HG02943 (cell line): ENCODE data around the gene KRTAP2-3.
"Not testable (repeated sequence)": the region's sequence is repeated elsewhere in the genome, so short reads cannot be mapped to it uniquely, and the experiment has no call there.

Experiments used
- ATAC-seq: cut with Tn5 transposase; IDR thresholded peaks from one replicate; pipeline ENCODE4 v1.9.1; 2021; ENCODE audit warnings: mild to moderate bottlenecking, low read depth, moderate library complexity; ENCODE audit not compliant: unreplicated experiment

The KRTAP2-3 gene

GRCh38 chr17:41069031-41069430 lies 9.1 kb upstream of the KRTAP2-3 start:
- ATAC-seq: no peak

DNA sequence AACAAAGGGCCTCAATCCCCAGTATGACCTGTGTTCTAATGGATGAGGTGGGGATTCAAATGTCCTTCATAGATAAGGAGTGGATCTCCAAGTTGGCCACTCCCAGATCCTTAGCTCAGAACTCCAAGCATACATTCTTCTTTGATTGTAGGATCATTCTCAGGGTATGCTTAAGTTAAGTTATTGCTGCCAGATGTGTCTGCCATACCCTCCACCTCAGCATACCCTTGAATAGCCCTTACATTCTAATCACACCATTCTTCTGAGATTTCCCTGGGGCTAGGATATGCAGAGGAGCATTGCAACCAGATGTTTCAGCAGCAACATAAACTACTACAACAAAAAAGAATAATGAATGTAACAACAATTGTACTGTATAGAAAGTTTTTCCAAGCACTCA lies 7.4 kb upstream of the KRTAP2-3 start:
- ATAC-seq: no peak

- ATAC-seq: no peak
Measured at GRCh38 chr17:41065829-41066624, 6.1 kb upstream of the KRTAP2-3 start, which contains the start of gene KRTAP2-4. Gene KRTAP2-4, minus strand, starts transcription at chr17:41065879. Its CDS starts 34 bp downstream, at chr17:41065845.

DNA sequence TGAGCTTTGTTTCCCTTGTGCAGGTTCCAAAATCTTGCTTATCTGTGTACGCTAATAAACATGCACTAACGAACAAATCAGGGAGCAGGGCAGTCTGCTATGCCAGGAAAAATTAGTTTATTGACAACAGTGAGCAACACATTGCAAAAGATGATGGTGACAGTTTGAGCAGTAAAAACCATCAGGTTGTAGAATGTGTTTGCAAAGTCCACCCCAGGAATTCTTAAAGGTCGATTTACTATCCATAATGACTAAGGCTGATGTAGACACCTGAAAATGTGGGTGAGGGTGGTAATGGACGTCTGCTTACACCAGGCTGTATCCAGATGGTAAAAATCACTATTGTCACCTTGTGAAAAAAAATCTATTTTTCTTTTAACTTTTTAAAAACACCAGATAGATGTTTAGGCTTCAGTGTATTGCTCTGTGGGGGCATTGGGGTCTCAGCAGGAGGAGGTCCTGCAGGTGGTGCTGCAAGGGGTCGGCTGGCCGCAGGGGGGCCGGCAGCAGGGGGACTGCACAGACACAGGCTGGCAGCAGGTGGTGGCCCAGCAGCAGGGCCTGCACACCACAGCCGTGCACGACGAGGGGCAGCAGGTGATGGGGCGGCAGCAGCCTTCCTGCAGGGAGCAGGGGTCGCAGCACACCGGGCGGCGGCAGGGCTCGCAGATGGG lies 5.2 kb upstream of the KRTAP2-3 start:
- not testable (repeated sequence) for ATAC-seq

DNA sequence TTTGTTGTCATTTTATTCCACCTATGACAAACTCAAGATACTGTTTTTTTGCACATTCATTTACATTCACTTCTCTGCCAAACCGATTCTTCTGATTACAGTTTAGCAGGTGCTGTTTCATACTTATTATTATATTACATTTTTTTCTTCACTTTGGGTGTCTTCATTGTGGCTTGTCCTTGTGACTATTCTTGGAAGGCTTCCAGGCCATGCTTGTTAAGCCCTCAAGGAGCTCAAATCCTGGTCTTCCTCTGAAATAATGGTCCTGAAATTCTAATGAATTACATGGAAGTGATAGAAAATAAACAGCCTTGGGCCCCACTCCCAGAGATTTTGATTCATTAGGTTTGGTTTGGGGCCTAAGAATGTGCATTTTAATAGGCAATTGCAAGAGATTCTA lies 4.4 kb upstream of the KRTAP2-3 start:
- no peak for ATAC-seq

GRCh38 chr17:41063449-41063848 lies 3.5 kb upstream of the KRTAP2-3 start:
- no peak for ATAC-seq

DNA sequence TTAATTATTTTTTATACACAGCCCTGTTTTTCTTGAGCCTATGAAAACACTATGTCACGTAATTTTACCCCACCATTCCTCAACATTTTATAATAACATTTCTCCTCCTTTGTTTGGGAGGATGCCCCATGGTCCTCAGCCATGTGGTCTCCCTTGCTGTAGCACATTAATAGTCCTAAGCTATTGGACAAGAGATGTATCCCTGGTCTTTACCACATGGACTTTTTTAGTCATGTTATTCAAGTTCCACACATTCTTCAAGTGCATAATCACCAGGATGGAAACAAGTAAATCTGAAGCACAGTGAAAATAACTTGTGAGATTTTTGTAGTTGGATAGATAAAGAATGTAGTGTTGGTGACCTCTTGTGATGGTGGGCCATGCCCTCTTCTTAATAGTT lies 2.0 kb upstream of the KRTAP2-3 start:
- no peak for ATAC-seq

DNA sequence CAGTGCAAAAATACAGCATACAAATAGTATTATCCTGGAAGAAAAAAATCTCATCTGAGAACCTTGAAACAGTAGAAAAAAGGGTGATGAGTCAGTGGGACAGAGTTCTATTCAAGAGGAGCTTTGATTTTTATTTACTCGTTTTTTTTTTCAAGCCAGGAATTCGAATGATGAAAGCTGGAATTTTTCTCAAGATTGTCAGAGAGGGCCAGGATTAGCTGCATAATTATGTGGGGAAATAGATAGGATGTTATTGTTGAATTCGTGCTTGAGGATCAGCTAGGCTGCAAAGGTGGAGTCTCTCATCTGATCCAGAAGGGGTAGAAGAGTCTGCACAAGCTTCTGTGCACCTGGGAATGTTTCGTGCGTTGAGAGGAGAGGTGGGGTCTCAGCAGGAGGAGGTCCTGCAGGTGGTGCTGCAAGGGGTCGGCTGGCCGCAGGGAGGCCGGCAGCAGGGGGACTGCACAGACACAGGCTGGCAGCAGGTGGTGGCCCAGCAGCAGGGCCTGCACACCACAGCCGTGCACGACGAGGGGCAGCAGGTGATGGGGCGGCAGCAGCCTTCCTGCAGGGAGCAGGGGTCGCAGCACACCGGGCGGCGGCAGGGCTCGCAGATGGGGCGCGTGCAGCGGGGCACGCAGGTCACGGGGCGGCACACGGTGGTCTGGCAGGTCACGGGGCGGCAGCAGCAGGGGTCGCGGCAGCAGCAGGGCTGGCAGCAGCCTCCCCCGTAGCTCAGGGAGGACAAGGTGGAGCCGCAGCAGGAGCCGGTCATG lies 450 bp downstream of the KRTAP2-3 start:
- not testable (repeated sequence) for ATAC-seq

GRCh38 chr17:41058741-41059140 lies 1.2 kb downstream of the KRTAP2-3 start:
- ATAC-seq: no peak

DNA sequence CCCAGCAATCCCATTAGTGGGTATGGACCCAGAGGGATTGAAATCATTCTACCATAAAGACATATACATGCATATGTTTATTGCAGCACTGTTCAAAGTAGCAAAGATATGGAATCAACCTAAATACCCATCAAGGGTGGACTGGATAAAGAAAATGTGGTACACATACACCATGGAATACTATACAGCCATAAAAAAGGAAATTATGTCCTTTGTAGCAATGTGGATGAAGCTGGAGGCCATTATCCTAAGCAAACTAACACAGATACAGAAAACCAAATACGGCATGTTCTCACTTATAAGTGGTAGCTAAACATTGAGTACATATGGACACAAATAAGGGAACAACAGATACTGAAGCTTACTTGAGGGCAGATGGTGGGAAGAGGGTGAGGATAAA lies 2.4 kb downstream of the KRTAP2-3 start:
- no peak for ATAC-seq

- ATAC-seq: not testable (repeated sequence)
Measured at GRCh38 chr17:41055130-41055529, 4.8 kb downstream of the KRTAP2-3 start, which contains the start of gene KRTAP2-2. Gene KRTAP2-2, minus strand, starts transcription at chr17:41055230. Its CDS starts 19 bp downstream, at chr17:41055211.

- not testable (repeated sequence) for ATAC-seq
Measured at GRCh38 chr17:41054556-41054955, 5.4 kb downstream of the KRTAP2-3 start.

DNA sequence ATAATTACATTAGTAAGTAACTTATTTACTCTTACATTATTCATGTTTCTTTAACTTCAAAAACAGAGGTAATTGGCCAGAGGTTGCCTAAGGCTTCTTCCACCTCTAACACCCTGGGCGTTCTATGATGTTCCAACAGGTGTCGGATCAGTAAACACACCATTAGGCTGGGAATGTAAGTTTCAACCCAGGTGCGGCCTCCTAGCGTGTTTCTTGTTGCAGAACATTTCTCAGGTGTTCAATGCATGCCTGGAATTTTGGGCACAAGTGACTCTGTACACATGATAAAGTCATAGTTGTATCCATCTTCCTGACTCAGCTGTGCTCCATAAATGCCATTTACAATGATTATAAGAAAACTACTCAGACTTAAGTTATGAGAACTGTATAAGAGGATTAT lies 5.9 kb downstream of the KRTAP2-3 start:
- no peak for ATAC-seq

DNA sequence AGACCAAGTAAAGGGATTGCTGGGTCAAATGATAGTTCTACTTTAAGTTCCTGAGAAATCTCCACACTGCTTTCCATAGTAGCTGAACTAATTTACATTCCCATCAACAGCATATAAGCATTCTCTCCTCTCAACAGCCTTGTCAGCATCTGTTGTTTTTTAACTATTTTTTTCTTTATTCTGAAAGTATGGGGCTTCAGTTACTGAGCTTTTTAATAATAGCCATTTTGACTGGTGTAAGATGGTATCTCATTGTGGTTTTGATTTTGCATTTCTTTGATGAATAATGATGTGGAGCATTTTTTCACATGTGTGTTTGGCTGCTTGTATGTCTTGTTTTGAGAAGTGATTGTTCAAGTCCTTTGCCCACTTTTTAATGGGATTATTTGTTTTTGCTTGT lies 7.3 kb downstream of the KRTAP2-3 start:
- no peak for ATAC-seq

GRCh38 chr17:41049110-41049509 lies 10.8 kb downstream of the KRTAP2-3 start:
- no peak for ATAC-seq

DNA sequence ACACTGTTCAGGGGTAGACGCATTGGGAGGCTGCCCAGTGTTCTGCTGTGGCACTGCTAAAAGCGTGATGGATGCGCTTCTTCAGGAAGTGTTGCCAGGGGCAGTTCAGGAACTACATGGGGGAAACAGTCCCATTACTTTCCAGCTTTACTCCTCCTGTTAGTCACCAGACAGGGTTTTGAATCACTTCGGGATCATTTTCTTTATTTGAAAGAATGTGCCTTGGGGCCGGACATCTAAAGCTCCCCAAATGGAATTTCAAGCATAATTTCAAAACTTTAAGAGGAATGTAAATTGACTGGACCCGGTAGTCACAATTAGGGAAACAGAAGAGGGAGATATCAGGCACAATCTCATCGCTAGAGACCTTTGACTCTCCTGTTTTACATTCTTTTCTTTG lies 11.5 kb downstream of the KRTAP2-3 start:
- no peak for ATAC-seq

DNA sequence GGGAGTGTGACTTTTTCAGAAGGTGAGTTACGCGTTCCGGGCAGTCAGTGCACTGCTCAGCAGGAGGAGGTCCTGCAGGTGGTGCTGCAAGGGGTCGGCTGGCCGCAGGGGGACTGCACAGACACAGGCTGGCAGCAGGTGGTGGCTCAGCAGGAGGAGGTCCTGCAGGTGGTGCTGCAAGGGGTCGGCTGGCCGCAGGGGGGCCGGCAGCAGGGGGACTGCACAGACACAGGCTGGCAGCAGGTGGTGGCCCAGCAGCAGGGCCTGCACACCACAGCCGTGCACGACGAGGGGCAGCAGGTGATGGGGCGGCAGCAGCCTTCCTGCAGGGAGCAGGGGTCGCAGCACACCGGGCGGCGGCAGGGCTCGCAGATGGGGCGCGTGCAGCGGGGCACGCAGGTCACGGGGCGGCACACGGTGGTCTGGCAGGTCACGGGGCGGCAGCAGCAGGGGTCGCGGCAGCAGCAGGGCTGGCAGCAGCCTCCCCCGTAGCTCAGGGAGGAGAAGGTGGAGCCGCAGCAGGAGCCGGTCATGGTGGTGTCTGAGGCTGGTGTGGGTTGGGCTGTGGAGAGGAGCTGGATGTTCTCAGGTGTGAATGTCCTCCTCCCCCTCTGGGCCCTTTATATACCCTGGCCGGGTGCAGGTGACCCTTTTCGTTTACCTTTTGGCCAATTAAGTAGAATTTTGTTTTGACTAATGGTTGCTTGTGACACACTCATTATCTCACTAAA lies 13.0 kb downstream of the KRTAP2-3 start, which contains the start of gene KRTAP2-1:
KRTAP2-1 (minus strand) TSS at position 582 of the 731 bp plus-strand sequence; CDS start at position 533, 49 bp downstream.
- ATAC-seq: not testable (repeated sequence)

DNA sequence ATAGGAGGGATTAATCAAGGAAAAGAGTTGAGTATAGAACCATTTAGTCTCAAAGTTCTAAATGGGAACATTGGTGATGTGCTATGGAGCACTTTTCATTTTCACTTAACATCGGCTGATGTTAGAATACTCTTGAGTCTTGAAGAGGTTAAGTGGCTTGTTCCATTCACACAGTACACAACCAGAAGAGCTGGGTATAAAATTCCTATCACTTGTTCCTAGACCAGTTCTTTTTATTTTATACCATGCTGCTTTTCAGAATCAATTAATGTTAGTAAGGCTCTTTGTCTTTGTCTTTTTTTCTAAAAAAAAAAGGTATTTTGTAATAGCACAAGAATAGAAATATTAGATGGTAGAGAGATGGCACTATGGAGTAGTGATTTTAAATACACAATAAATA lies 17.0 kb downstream of the KRTAP2-3 start:
- no peak for ATAC-seq

DNA sequence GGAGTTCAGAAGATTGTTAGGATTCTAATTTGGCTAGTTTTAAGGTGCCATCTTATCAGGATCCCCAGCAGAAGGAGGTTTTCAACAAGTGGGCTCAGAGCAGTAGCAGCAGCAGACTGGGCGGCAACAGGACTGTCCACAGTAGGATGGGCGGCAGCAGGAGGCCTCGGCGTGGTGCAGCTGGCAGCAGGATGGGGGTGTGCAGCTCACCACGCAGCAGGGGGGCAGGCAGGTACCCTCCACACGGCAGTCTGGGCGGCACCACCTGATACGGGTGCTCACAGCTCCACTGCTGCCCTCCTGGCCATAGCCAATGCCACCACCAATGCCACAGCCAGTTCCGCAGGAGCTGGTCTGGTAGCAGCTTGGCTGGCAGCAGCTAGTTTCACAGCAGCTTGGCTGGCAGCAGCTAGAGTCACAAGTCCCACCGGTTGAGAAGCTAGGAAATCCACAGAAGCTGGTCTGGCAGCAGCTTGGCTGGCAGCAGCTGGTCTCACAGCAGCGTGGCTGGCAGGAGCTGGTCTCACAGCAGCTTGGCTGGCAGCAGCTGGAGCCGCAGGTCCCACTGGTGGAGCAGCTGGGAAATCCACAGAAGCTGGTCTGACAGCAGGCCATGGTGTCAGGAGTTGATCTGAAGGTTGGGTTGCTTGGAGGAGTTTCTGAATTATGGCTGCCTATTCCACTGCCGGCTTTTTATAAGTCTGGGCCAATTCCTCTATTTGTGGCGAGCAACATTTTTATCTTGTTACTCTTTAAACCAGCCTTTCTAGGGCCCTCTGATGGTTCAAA lies 18.9 kb downstream of the KRTAP2-3 start, which contains the start of gene KRTAP1-1:
KRTAP1-1 (minus strand) TSS at position 668 of the 789 bp plus-strand sequence; CDS start at position 615, 53 bp downstream.
- ATAC-seq: not testable (repeated sequence)
